PC-3 (cell line): ENCODE data around the gene CHL1. TPM values are rescaled to one million over a fixed set of nuclear protein-coding genes. Genes with fewer than 3 reads are reported as not detected.
"Not testable (repeated sequence)": the region's sequence is repeated elsewhere in the genome, so short reads cannot be mapped to it uniquely, and the experiment has no call there.

ENCODE experiments used
- ATAC-seq: fragments of 200-7000 bp; cut with Tn5 transposase; 2 replicates; pipeline ENCODE4 v1.9.1; 2020; ENCODE audit warnings: mild to moderate bottlenecking, moderate library complexity
- BruUV-seq: library from RNA; stranded (reverse); fragments of 400-500 nt; replicated peaks from 2 replicates; lab custom pipeline; 2021; lab: Mats Ljungman, UMichigan
- CTCF ChIA-PET: fragments of 300-600 bp; sonication (Branson Sonifier 250); formaldehyde crosslinking; loops from one replicate; lab custom pipeline; 2022; ENCODE audit warnings: antibody characterized with exemption; lab: Charles Lee
- POLR2A ChIA-PET: fragments of 300-600 bp; sonication (Branson Sonifier 250); formaldehyde crosslinking; loops from one replicate; lab custom pipeline; 2022; ENCODE audit warnings: antibody characterized with exemption; ENCODE audit not compliant: unreplicated experiment; lab: Charles Lee
- DNase-seq: peaks from one replicate; pipeline ENCODE4 v3.0.0-alpha.2; 2015
- H2AFZ ChIP-seq: fragments of 300-600 bp; sonication (generic); 2 replicates; pipeline ENCODE4 v1.6.0; 2016; ENCODE audit warnings: antibody characterized with exemption, low read length
- H3F3A ChIP-seq: fragments of 300-600 bp; sonication (generic); one replicate; pipeline ENCODE4 v1.6.0; 2017; ENCODE audit warnings: antibody characterized with exemption, low read length, control low read depth, mild to moderate bottlenecking; ENCODE audit not compliant: unreplicated experiment
- H3K27ac ChIP-seq: fragments of 300-600 bp; sonication (generic); 2 replicates; pipeline ENCODE4 v1.5.1; 2016; ENCODE audit warnings: mild to moderate bottlenecking, low read length
- H3K27me3 ChIP-seq: fragments of 300-600 bp; sonication (generic); 2 replicates; pipeline ENCODE4 v1.6.1; 2016; ENCODE audit warnings: low read length, mixed read lengths
- H3K36me3 ChIP-seq: fragments of 300-600 bp; sonication (generic); 2 replicates; pipeline ENCODE4 v1.6.1; 2016; ENCODE audit warnings: low read depth, mixed run types, low read length, mixed read lengths
- H3K4me1 ChIP-seq: fragments of 300-600 bp; sonication (generic); 2 replicates; pipeline ENCODE4 v1.5.1; 2016; ENCODE audit warnings: low read length; ENCODE audit not compliant: insufficient read depth
- H3K4me2 ChIP-seq: fragments of 300-600 bp; sonication (generic); 2 replicates; pipeline ENCODE4 v1.6.0; 2016; ENCODE audit warnings: low read length
- H3K4me3 ChIP-seq: fragments of 300-600 bp; sonication (generic); 2 replicates; pipeline ENCODE4 v1.5.1; 2016; ENCODE audit warnings: mild to moderate bottlenecking, low read length, mixed read lengths
- H3K79me2 ChIP-seq: fragments of 300-600 bp; sonication (generic); 2 replicates; pipeline ENCODE4 v1.6.1; 2017; ENCODE audit warnings: low read length, mixed read lengths
- H3K9ac ChIP-seq: fragments of 300-600 bp; sonication (generic); 2 replicates; pipeline ENCODE4 v1.6.0; 2016; ENCODE audit warnings: mild to moderate bottlenecking, low read length
- H3K9me2 ChIP-seq: fragments of 300-600 bp; sonication (generic); replicated peaks from 2 replicates; pipeline ENCODE4 v1.6.1; 2016; ENCODE audit warnings: mixed run types, low read length, mixed read lengths
- H3K9me3 ChIP-seq: fragments of 300-600 bp; sonication (generic); 2 replicates; pipeline ENCODE4 v1.6.1; 2016; ENCODE audit warnings: low read length, mixed read lengths
- H4K20me1 ChIP-seq: fragments of 300-600 bp; sonication (generic); 2 replicates; pipeline ENCODE4 v1.6.1; 2016; ENCODE audit warnings: low read length, mixed read lengths
- CTCF ChIP-seq: fragments of 300-600 bp; sonication (generic); conservative IDR thresholded peaks from 2 replicates; pipeline ENCODE4 v1.5.1; 2017; ENCODE audit warnings: antibody characterized with exemption, low read depth, mild to moderate bottlenecking, low read length
- EZH2 ChIP-seq: fragments of 300-600 bp; sonication (generic); IDR thresholded peaks from one replicate; pipeline ENCODE4 v1.6.1; 2017; ENCODE audit warnings: antibody characterized with exemption, mild to moderate bottlenecking, low read length; ENCODE audit not compliant: unreplicated experiment
- EZH2phosphoT487 ChIP-seq: fragments of 300-600 bp; sonication (generic); IDR thresholded peaks from 2 replicates; pipeline ENCODE4 v1.6.1; 2018; ENCODE audit warnings: mild to moderate bottlenecking, antibody characterized with exemption, low read length, borderline replicate concordance
- intact Hi-C: fragments of 100-400 bp; cut with micrococcal nuclease; formaldehyde crosslinking; loops from 2 replicates; pipeline ENCODE4 v1.9.0; 2023
- total RNA-seq: library from RNA; depleted of rRNA; stranded (reverse); fragments of >200 nt; gene quantifications from 2 replicates; pipeline ENCODE4 v1.2.3, GENCODE V29; 2014

Gene CHL1
- total RNA-seq, 1 experiment from 2014 or later, result not detected

- TF ChIP-seq EZH2, result no peak
- no peak for TF ChIP-seq EZH2phosphoT487
- TF ChIP-seq CTCF, result no peak
- Histone ChIP-seq H3K4me2 (no peak overlapping the region), H3K9me2 (no peaks in the 10 kb centered on the region), H3K36me3 (no peaks in the 10 kb centered on the region), H3K4me1 (no peaks in the 10 kb centered on the region), H3K9me3 (0 out of 2 replicates have a peak, but pooled peaks cover 4% of the 10 kb centered on the region), H3K79me2 (no peaks in the 10 kb centered on the region), H3F3A (no peaks in the 10 kb centered on the region), H3K27ac (no peak overlapping the region), H3K27me3 (no peaks in the 10 kb centered on the region), H3K4me3 (no peak overlapping the region), H2AFZ (no peak overlapping the region), H3K9ac (no peak overlapping the region), H4K20me1 (no peaks in the 10 kb centered on the region)
- ATAC-seq, result no peak
- BruUV-seq, result no TSS peak
- intact Hi-C loops, result no loop called here
- ChIA-PET CTCF (no interaction called here), POLR2A (no interaction called here)
- no peak for DNase-seq
Measured at GRCh38 chr3:365268-365667, 168.7 kb downstream of the CHL1 start.

DNA sequence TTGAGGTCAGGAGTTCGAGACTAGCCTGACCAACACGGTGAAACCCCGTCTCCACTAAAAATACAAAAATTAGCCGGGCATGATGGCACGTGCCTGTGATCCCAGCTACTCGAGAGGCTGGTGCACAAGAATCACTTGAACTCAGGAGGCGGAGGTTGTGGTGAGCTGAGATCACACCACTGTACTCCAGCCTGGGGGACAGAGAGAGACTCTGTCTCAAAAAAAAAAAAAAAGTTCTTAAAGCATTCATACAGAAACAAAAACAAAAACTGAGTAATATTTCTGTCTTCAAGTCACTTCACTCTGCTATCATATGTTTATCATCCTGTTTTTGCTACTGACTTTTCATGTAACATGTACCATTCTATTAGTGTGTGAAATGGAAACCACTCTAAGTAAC, 169.7 kb downstream of the CHL1 start:
- H3K4me3 ChIP-seq, BruUV-seq, H3K9ac ChIP-seq, ATAC-seq, CTCF ChIA-PET, H2AFZ ChIP-seq, POLR2A ChIA-PET, intact Hi-C loops, H3F3A ChIP-seq, H3K9me3 ChIP-seq, H3K9me2 ChIP-seq, H3K27ac ChIP-seq, H3K36me3 ChIP-seq, H3K4me2 ChIP-seq, H3K4me1 ChIP-seq, H4K20me1 ChIP-seq, H3K79me2 ChIP-seq, H3K27me3 ChIP-seq, DNase-seq: not testable (repeated sequence)

DNA sequence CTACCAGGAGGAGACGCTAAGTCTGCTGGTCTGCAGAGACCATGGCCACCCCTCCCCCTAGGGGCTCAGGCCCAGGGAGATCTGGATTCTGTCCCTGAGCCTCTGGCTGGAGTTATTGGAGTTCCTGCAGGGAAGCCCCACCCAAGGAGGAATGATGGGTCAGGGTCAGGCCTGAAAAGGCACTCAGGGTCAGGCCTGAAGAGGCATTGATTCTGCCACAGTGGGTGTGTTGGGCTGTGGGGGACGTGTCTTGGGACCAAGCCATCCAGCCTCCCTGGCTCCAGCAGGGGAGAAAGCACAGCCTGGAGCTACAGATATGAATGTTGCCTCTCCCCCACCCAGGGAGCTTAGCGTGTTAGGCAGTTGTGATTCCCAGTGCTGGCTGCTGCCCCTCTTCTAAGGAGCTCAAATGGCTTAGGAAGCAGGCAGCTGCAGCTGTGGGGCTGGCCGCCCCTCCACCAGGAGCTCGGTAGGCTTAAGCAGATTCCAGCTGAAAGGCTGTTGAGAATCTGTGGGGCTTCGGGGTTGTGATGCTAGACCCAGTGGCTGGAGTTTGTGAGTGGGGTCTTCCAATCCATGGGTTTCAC, 176.7 kb downstream of the CHL1 start:
- Histone ChIP-seq H3K4me3 (no peak overlapping the region), H2AFZ (no peak overlapping the region), H3F3A (no peaks in the 10 kb centered on the region), H3K79me2 (no peaks in the 10 kb centered on the region), H3K9ac (no peak overlapping the region), H3K4me2 (no peak overlapping the region), H4K20me1 (no peaks in the 10 kb centered on the region), H3K36me3 (no peaks in the 10 kb centered on the region), H3K4me1 (peaks cover 26% of the 10 kb centered on the region), H3K9me3 (no peaks in the 10 kb centered on the region), H3K27me3 (no peaks in the 10 kb centered on the region), H3K27ac (no peak overlapping the region), H3K9me2 (no peaks in the 10 kb centered on the region)
- intact Hi-C loops, result no loop called here
- ChIA-PET POLR2A (no interaction called here), CTCF (no interaction called here)
- DNase-seq (no peak), ATAC-seq (no peak)
- TF ChIP-seq EZH2, result no peak
- no peak for TF ChIP-seq EZH2phosphoT487
- no peak for TF ChIP-seq CTCF
- no TSS peak for BruUV-seq
